ENCODE results near the gene SLC5A1.
"Not testable (repeated sequence)": the region's sequence is repeated elsewhere in the genome, so short reads cannot be mapped to it uniquely, and the experiment has no call there.

Gene SLC5A1

DNA sequence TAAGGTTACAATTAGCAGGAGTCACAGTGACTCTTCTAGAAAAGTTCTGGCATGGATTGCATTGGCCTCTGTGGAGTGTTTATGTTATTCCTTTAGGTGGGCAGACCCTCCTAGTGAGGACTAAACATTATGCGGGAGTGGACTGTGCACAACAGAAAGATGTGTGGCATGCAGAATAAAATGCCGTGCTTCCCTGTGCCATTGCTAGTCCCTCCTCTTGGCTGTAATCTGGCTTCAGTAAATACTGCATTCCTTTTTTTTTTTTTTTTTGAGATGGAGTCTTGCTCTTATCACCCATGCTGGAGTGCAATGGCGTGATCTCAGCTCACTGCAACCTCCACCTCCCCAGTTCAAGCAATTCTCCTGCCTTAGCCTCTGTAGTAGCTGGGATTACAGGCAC is 45.0 kb downstream of the SLC5A1 start:
- DNase-seq (ENCODE audit: low read depth in 3 of 3), result no peak

DNA sequence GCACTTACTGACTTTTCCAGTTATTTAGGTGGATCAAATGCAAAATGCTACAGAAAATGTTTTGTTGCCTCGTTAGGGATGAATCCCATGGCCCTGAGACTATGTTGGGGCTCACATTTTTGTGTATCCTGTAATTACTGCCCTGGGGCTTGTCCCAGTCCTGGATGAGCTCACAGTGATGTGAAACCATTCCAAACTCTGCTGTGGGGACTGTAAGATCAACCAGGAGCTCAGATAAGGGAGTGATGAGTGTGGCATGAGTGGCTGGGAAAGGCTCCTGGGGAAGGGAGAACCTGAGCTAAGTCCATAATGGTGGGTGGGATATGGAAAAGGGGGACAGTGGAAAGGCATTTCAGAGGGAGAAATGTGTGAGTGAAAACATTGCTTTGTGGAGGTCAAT is 54.0 kb downstream of the SLC5A1 start:
- DNase-seq (ENCODE audit: low read depth in 3 of 3), result no peak

DNA sequence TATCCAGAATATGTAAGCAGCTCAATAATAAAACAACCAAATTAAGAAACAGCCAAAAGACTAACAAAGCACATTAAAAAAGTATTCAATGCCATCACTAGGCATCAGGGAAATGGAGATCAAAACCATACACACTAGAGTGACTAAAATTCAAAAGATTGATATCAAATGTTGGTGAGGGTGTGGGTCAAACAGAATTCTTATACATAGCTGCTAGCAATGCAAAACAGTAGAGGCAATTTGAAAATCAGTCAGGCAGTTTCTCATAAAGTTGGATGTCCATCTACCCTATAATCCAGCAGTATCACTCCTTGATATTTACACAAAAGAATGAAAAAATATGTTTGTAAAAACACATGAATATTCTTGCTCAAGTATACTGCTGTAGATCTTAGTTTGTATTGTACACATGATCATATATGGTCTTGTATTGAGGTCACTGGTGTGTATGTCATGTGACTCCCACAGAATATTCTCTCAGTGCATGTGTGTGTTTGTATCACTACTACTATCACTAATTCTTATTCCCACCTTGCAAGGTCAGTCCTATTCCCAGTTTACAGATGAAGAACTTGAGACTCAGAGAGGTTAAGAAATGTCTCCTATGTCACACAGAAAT is 54.9 kb downstream of the SLC5A1 start:
- no peak for DNase-seq (ENCODE audit: low read depth in 3 of 3)

DNA sequence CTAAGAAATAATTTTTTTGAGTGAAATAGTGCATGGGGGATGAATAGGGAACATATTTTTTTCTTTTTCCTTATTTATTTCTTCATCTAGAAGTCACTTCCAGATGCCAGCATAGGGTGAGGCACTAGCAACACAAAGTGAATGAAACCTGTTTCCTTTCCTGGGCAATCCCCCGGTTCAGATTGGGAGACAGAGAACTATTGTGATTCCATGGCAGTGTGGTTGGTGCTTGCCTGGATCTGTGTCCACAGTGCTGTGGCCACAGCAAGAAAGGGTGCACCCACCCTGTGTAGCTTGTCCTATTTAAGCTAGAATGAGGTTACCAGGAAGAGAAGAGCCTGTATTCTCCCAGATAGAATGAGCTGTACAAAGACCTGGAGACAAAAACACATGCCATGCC is 57.6 kb downstream of the SLC5A1 start:
- no peak for DNase-seq (ENCODE audit: low read depth in 3 of 3)

DNA sequence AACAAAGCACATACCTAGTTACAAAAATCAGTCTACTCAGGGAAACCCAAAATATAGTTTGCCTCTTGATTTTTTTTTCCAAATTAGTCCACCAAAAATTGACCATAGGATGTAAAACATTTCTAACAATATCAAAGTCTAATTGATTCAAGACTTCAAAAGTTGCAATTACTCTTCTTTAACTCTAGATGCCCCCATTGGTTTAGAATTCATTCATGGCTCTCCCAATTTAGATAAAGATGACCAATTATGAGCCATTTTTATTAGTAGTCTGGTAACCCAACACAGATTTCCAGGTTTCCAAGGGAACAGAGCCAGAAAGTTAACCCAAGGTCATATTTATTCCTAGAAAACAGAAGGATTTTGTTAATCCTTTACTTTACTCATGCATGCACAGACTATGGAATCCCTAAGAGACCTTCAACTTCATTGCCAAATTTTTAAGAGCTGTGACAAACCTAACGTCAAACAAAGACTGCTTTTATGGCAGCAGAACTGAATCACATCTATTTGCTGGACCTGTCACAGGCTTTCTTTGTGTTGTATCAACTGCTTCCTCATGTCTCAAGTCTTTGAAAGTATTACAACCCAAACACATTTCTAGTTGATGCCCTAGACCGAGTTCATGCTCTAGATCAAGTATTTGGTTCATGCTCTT is 60.7 kb downstream of the SLC5A1 start:
- no peak for DNase-seq (ENCODE audit: low read depth in 3 of 3)

DNA sequence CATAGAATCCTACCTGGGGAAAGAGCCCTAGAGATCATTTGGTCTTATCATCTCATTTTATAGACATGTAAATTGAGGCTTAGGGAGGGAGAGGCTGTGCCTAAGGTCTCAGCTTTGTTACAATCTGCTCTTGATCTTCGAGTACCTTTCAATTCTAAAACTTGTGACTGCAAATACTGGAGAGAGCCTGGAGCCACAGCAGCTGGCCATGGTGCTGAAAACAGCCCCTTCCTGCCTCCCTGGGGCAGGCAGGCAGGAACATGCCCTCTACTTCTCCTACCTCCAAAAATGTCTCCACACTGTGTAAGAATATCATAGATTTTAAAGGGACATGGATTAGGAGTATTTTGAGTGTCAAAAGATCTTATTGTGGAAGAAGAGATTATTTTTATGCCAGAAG is 63.9 kb downstream of the SLC5A1 start:
- DNase-seq (ENCODE audit: low read depth in 3 of 3), result no peak

DNA sequence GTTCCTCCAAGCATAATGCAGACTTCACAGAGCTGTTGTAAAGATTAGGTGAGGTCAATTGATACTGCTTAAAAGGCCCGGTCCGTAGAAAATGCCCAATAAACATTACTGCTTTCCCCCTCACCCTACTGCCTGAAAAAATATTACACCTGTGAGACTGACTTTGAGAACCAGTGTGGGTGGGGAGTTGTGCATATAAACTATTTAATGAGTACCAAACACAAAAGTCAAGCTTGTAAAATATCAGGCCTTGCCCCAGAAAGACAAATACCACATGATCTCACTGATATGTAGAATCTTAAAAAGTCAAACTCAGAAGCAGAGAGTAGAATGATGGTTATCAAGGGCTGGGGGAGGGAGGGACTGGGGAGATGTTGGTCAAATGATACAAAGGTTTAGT is 69.3 kb downstream of the SLC5A1 start:
- DNase-seq (ENCODE audit: low read depth in 3 of 3), result no peak

DNA sequence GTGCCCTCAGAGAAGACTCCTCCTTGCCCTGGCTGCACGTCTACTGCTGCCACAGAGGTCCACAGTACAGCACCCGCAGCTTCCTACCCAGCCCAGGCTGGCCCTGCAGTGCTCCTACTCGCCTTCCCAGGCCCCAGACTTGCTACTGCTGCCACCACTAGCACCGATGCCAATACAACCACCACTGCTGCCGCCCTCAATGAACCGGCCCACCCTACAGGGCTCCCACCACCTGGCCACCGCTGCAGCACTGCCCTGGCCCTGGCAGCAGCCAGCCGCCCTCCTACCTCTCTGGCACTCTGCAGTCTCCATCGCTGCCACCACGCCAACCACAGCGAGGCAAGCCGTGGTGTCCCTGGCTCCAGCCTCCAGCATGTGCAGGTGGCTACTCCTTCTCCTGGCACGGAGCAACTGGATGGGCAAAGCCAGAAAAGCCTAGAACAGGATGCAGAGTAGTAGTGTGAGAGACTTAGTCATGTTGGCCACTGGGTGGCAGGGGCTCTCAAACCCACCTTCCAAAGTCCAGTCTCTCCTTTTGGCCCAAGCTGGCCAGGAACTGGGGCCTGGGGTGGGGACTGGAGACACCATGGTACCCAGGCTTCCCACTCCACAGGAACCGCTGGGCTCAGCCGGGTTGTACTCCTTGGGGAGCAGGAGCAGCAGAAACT is 76.6 kb downstream of the SLC5A1 start:
- DNase-seq (ENCODE audit: low read depth in 3 of 3), result no peak

DNA sequence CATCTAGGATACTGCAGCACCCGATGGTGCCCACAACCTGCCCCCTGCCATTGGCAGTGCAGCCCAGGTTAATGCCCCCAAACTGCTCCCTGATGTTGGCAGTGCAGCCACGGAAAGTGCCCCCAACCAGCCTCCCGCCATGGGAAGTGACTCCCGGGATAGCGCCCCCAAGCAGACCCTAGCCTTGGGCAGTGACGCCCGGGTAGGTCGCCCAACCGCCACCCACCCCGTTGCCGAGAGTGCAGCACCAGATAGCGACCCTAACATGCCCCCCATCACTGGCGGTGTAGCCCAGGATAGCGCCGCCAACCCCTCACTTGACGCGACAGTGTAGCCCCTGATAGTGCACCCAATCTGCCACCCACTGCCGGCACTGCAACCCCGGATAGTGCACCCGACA is 77.5 kb downstream of the SLC5A1 start:
- no peak for DNase-seq (ENCODE audit: low read depth in 3 of 3)

DNA sequence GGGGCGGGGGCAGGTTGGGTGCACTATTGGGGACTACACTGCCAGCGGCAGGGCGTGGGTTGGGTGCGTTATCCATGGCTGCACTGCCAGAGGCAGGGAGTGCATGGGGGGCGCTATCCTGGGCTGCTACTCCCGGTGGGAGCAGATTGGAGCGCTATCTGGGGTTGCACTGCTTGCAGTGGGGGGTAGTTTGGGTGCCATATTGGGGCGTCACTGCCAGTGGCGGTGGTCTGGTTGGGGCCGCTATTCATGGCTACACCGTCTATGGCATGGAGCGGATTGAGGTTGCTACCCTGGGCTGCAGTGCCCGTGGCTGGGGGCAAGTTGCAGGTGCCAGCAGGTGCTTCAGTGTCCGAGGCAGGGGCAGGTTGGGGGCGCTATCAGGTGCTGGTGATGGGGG is 79.8 kb downstream of the SLC5A1 start:
- DNase-seq (ENCODE audit: low read depth in 3 of 3), result no peak

DNA sequence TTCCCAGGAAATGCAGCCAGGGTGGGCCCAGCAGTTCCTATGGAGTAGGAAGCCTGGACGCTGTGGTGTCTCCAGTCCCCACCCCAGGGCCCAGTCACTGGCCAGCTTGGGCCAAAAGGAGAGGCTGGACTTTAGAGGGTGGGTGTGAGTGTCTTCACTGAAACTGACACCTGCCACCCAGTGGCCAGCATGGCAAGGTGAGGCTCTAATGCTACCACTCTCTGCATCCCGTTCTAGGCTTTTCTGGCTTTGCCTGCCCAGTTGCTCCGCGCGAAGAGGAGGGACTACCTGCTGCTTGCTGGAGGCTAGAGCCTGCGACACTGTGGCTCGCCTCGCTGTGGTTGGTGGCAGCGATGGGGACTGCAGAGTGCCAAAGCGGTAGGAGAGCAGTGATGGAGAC is 80.6 kb downstream of the SLC5A1 start:
- DNase-seq (ENCODE audit: low read depth in 3 of 3), result no peak

DNA sequence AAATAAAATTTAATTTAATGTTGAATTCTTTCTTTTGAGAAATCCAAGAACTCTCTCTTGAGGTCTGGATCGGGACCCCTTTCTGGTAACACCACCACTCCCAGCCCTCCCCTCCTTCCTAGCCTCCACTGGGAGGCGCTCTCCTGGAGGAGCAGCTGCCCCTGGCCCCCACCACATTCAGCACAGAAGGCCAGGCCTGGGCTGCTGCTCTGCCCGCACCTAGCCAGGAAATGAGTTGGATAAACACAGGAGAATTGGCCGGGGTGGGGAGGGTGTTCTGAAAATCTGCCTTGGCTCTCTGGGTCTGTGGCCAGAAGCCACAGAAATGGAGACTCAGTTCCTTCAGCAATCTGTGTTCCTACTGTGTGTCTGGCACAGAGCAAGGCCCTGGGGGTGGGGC is 84.8 kb downstream of the SLC5A1 start:
- no peak for DNase-seq (ENCODE audit: low read depth in 3 of 3)

DNA sequence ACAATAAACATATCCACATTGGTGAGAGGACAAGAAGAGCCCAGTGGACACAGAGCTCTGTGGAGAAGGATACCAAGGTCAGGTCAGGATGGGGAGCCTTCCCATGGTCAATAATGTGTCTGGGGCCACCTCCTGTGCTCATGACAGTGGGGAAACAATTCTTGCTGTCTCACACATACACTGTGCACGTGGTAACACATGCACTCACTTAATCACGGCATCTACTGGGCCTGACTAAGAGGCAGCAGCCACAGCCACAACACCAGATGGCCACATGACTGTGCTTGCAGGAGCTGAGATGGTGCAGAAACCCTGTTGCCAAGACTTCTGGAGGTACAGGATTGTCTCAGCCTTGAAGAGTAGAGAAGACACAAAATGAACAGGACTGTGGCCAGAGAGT is 87.4 kb downstream of the SLC5A1 start:
- DNase-seq (ENCODE audit: low read depth in 3 of 3), result no peak

DNA sequence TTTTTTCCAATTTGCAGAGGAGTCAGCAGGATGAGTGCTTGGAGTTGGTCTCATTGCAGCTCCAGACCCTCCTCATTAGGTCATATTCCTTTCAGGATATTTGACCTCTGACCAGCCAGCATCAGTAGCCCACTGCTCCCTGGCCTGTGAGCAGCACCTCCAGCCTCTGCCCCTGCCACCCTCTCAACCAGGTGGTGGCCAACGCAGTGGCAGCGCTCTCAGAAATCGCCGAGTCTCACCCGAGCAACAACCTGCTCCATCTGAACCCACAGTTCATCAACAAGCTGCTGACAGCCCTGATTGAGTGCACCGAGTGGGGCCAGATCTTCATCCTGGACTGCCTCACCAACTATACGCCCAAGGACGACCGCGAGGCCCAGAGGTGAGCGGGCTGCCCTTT is 89.1 kb downstream of the SLC5A1 start:
- DNase-seq (ENCODE audit: low read depth in 3 of 3), result no peak

DNA sequence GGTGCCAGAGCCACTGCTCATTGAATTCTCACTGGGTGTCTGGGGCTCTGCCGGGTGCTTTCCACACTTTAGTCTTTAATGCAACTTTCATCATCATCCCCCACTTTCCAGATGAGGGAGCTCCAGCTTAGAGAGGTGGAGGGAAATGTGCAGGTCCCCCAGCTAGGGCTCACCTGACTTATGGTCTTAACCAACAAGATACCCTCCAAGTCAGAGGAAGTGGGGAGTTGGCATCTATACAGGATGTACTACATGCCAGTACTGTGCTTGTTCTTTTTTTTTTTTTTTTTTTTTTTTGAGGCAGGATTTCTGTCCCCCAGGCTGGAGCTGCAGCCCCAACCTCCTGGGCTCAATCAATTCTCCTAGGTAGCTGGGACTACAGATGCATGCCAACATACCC is 89.7 kb downstream of the SLC5A1 start:
- no peak for DNase-seq (ENCODE audit: low read depth in 3 of 3)

DNA sequence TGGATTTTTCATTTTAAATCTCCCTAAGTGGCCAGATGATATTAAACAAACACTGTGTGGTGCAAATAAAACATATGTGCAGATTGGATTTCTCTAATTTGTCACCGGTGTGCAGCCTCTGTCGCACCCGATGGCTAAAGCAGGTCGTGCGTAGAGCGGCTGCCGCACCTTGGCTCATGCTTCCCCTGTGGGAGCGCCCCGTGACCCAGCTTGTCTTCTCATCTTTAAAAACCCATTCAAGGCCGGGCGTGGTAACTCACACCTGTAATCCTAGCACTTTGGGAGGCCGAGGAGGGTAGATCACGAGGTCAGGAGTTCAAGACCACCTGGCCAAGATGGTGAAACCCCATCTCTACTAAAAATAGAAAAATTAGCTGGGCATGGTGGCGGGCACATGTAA is 91.7 kb downstream of the SLC5A1 start:
- not testable (repeated sequence) for DNase-seq (ENCODE audit: low read depth in 3 of 3)

DNA sequence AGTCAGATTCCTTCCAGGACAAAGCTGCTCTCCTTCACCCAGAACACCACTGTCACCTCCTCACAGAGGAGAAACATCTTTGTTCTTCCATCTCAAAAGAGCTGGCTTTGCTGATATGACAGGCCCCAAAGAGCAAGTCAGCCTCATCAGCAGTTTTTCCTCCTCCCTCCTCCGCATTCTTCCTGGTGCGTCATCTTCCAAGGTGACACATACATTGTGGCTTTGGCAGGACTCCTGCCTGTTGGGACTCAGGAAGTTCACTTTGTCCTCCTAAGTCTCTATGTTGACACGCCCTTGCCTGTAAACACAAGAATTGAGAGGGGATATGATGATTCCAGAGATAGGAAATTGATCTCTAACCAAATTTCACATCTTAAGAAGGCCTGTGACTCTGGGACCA is 92.9 kb downstream of the SLC5A1 start:
- not testable (repeated sequence) for DNase-seq (ENCODE audit: low read depth in 3 of 3)

DNA sequence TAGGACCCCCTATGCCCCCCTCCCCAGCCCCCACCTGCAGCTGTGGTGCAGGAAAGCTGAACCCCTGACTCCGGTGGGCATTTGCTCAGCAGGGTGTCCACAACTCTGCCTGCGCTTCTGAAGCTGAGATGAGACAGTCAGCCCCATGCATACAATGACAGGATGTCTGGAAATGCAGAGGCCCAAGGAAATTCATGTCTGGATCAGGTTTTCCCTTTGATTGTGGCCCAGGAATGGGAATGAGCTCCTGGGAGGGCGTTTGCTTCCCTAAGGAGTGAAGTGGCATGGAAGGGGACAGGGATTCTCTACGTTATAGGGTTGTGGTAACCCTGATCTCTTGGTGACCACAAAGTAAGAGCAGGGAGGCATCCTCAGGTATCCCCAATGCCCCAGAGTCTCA is 93.8 kb downstream of the SLC5A1 start:
- not testable (repeated sequence) for DNase-seq (ENCODE audit: low read depth in 3 of 3)

DNA sequence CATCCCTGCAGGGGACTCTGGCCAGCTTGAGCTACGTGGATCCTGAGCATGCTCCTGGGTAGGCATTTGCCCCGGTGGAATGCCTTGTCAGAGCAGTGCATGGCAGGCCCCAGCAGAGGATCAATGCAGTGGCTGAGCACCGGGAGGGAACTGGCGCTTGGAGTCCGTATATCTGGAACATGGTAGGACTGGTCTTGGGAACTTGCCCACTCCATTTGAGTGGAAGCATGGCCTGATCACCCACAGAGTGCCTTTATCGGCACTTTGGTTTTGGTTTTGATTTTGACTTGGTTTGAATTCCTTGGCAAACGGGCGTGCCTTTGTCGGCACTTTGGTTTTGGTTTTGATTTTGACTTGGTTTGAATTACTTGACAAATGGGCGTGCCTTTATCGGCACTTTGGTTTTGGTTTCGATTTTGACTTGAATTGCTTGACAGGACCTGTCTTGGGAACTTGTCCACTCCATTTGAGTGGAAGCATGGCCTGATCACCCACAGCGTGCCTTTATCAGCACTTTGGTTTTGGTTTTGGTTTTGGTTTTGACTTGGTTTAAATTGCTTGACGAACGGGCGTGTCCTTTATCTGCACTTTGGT is 94.8 kb downstream of the SLC5A1 start:
- DNase-seq (ENCODE audit: low read depth in 3 of 3), result peak in 1 of 3 donors; percentile 51

DNA sequence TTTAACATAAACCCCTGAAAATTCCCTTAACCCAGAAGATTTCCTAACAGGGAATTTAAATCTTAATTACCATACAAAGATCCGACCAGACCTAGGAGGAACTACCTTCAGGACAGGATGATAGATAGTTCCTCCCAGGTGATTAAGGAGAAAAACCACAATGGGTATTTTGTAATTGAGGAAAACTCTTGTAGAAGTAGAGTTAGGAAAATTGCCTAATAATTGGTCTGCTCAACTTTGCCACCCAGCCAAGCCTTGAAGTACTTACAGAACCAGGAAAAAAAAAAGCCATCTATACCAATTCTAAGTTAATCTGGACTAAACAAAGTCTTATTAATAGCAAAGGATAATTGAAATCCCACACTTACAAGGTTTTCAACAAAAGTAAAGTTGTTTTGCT is 95.5 kb downstream of the SLC5A1 start:
- DNase-seq (ENCODE audit: low read depth in 3 of 3), result not testable (repeated sequence)

DNA sequence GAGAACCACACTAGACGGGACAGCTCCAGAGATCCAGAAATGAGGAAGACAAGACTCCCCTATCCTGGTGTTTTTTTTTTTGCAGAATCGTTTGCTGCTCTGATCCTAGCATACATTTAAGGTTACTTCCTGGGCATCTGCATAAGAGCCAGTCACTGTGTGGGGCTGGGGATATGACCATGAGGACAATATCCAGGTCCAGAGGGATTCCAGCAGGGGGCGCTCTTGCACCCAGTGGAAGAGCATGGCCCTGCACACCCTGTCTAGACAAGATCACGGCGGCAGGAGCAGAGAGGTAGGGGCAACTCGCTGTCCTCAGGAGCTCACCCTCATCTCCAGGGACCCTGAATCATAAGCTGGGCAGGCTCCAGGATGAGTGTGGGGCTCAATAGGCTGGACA is 97.6 kb downstream of the SLC5A1 start:
- DNase-seq (ENCODE audit: low read depth in 3 of 3), result not testable (repeated sequence)

DNA sequence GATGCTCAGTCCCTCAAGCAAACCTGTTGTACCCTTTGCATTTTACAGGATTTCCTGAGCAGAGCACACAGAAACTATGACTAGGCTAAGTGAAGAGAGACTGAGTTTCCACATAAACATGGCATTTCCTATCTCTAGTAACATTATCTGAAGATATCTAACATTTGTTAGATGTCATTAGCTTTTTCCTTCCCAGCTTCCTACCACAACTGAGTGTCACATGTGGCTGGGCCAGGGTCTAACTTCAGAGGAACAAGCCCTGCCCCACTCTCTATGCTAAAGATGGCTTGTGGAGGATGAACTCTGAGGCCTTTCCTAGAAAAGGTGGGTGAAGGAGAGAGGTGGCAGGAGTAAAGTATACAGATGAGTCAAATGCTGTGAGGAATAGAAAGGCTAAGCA is 99.5 kb downstream of the SLC5A1 start:
- DNase-seq (ENCODE audit: low read depth in 3 of 3), result no peak
